Measurements from ENCODE around the gene STOX1. TPM values are rescaled to one million over a fixed set of nuclear protein-coding genes. Genes with fewer than 3 reads are reported as not detected.
A peak's percentile ranks its signal among the peaks of the same experiment; 100 is the strongest.
"Not testable (repeated sequence)": the region's sequence is repeated elsewhere in the genome, so short reads cannot be mapped to it uniquely, and the experiment has no call there.

Gene STOX1
- total RNA-seq, result 0.20 and 0.22 TPM in 2 replicates

- peak; percentile 67 to 82 for DNase-seq (ENCODE audit: low read depth in 2 of 2)
These were observed at the start of gene STOX1 for GRCh38 chr10:68826764-68827591. TSS of gene STOX1 (plus strand) at chr10:68827531. CDS start at chr10:68827624, 93 bp downstream.

- DNase-seq (ENCODE audit: low read depth in 2 of 2), result no peak
These were observed 45.4 kb upstream of the STOX1 start for GRCh38 chr10:68781613-68782574.

- DNase-seq (ENCODE audit: low read depth in 2 of 2), result no peak
These were observed 42.9 kb upstream of the STOX1 start for GRCh38 chr10:68784476-68784875.

- DNase-seq (ENCODE audit: low read depth in 2 of 2), result no peak
These were observed 39.5 kb upstream of the STOX1 start for GRCh38 chr10:68787813-68788212.

GRCh38 chr10:68790476-68790875 lies 36.9 kb upstream of the STOX1 start:
- no peak for DNase-seq (ENCODE audit: low read depth in 2 of 2)

- DNase-seq (ENCODE audit: low read depth in 2 of 2), result peak in 1 of 2 donors; percentile 19
These were observed 35.2 kb upstream of the STOX1 start for GRCh38 chr10:68792115-68792514.

- DNase-seq (ENCODE audit: low read depth in 2 of 2), result no peak
These were observed 31.3 kb upstream of the STOX1 start for GRCh38 chr10:68795886-68796532.

- no peak for DNase-seq (ENCODE audit: low read depth in 2 of 2)
These were observed 30.7 kb upstream of the STOX1 start for GRCh38 chr10:68796605-68797004.

- DNase-seq (ENCODE audit: low read depth in 2 of 2), result no peak
These were observed 27.1 kb upstream of the STOX1 start for GRCh38 chr10:68800211-68800610.

- DNase-seq (ENCODE audit: low read depth in 2 of 2), result no peak
These were observed 22.6 kb upstream of the STOX1 start for GRCh38 chr10:68804692-68805091.

- DNase-seq (ENCODE audit: low read depth in 2 of 2), result not testable (repeated sequence)
These were observed 16.5 kb upstream of the STOX1 start for GRCh38 chr10:68810830-68811229.

- DNase-seq (ENCODE audit: low read depth in 2 of 2), result no peak
These were observed 15.9 kb upstream of the STOX1 start for GRCh38 chr10:68811314-68812009.

GRCh38 chr10:68812420-68812819 lies 14.9 kb upstream of the STOX1 start:
- DNase-seq (ENCODE audit: low read depth in 2 of 2), result no peak

GRCh38 chr10:68813559-68813958 lies 13.8 kb upstream of the STOX1 start:
- no peak for DNase-seq (ENCODE audit: low read depth in 2 of 2)

GRCh38 chr10:68816796-68817412 lies 10.4 kb upstream of the STOX1 start:
- no peak for DNase-seq (ENCODE audit: low read depth in 2 of 2)

- DNase-seq (ENCODE audit: low read depth in 2 of 2), result not testable (repeated sequence)
These were observed 7.0 kb upstream of the STOX1 start for GRCh38 chr10:68820359-68820758.

GRCh38 chr10:68822626-68823025 lies 4.7 kb upstream of the STOX1 start:
- DNase-seq (ENCODE audit: low read depth in 2 of 2), result not testable (repeated sequence)

GRCh38 chr10:68827592-68827959 lies 245 bp downstream of the STOX1 start:
- not testable (repeated sequence) for DNase-seq (ENCODE audit: low read depth in 2 of 2)

- peak; percentile 8 to 14 for DNase-seq (ENCODE audit: low read depth in 2 of 2)
These were observed 811 bp downstream of the STOX1 start for GRCh38 chr10:68828083-68828601.

GRCh38 chr10:68828833-68829232 lies 1.5 kb downstream of the STOX1 start:
- no peak for DNase-seq (ENCODE audit: low read depth in 2 of 2)
